NOMO-1 treated with dmso at 0.1 percent for 144 hours (cell line): ENCODE measurements around the gene SLC4A1.
"Not testable (repeated sequence)": the region's sequence is repeated elsewhere in the genome, so short reads cannot be mapped to it uniquely, and the experiment has no call there.

Experiments used
- DNase-seq: peaks from one replicate; lab custom pipeline; 2025; ENCODE audit not compliant: unreplicated experiment; lab: John Stamatoyannopoulos, UW

The SLC4A1 gene

DNA sequence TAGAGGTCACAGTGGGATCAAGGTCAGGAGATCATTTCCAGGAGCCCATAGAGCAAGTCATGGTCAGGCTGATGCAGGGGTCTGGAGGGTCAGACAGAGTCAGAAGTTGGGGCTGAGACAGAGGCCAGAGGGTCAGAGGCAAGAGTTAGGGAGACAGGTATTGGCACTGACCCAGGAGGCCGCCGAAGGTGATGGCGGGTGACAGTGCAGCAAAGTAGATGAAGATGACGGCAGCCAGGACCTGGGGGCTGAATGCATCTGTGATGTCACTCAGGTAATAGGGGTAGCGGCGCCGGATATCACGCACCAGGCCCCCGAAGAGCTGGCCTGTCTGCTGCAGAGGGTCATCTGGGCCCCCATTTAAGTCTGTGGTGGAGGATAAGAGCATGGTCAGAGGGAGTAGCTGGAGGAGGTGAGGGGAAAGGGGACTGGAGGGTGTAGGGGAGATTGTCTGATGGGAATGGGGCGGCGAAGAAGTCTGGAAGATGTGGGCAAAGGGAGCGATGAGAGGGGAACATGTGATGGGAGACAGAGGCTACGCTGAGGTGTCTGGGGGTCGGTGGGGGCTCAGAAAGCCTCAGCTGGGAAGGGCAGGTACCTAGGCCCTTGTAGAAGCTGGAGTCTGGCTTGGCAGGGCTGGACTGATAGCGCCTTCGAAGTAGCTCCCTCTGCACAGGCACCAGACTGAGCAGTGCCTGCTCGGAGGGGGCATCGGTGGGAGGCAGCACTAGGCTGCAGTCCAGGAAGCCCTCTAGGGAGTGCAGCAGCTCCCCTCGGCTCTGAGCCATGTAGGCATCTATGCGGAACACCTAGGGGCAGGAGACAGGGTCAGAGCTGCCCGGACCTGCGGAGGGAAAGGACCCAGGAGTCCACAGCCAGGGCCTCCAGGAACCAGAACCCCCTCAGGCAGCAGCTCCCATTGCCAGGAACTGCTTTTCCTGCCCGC lies 9.8 kb downstream of the SLC4A1 start:
- no peak for DNase-seq

- DNase-seq = no peak
Observed at GRCh38 chr17:44256671-44257070, 11.3 kb downstream of the SLC4A1 start.

DNA sequence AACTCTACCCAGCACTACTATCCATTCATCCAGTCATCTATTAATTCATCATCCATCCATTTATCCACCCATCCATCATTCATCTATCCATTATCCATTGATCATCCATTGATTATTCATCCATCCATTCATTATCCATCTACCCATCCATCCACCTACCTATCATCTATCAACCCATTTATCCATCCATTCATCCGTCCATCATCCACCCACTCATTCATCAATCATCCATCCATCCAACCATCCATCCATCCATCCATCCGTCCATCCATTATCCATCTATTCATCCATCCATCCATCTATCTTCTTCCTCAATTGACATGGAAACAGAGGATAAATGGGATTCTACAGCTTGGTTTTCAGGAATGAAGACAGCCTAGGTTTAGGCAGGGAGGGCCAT lies 12.0 kb downstream of the SLC4A1 start:
- DNase-seq = no peak

GRCh38 chr17:44254361-44255095 lies 13.4 kb downstream of the SLC4A1 start:
- DNase-seq = no peak

DNA sequence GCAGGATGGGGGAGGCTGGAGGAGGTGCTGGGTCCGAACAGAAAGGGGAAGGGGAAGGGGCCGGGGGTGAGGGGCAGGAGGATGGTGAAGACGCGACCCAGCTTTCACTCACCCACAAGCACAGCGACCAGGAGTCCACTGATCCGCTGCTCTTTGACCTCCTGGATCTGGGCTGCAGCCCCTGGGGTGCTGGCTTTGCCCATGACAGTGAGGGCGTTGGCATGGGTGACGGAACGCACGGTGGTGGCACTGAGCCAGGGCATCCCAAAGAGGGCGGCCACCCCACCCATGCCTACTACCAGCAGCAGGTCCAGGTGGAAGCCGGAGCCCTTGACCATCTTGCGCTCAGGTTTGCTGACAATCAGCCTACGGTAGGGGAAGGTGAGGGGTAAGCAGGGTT lies 14.9 kb downstream of the SLC4A1 start:
- no peak for DNase-seq

- no peak for DNase-seq
Observed at GRCh38 chr17:44251062-44251461, 16.9 kb downstream of the SLC4A1 start.

GRCh38 chr17:44249501-44250246 lies 18.3 kb downstream of the SLC4A1 start:
- DNase-seq = no peak

GRCh38 chr17:44247876-44248736 lies 19.8 kb downstream of the SLC4A1 start:
- DNase-seq = no peak

DNA sequence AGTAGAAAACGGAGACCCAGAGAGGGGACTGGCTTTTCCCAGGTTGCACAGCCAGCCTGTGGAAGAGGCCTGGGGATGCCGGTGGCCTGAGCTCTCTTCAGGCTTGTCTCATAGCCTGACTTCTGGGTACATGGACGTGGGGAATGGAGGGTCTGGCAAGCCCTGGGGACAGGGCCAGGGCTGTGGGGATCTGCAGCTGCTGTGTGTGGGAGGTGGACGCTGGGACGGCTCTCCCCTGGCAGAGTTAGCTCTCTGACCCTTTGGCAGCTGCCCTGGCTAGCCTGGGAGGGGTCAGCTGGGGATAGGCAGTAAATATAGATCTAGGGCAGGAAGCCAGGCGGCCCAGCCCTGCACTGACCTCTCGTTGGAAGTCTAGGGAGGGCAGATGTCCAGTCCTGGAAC lies 20.5 kb downstream of the SLC4A1 start:
- DNase-seq = no peak

DNA sequence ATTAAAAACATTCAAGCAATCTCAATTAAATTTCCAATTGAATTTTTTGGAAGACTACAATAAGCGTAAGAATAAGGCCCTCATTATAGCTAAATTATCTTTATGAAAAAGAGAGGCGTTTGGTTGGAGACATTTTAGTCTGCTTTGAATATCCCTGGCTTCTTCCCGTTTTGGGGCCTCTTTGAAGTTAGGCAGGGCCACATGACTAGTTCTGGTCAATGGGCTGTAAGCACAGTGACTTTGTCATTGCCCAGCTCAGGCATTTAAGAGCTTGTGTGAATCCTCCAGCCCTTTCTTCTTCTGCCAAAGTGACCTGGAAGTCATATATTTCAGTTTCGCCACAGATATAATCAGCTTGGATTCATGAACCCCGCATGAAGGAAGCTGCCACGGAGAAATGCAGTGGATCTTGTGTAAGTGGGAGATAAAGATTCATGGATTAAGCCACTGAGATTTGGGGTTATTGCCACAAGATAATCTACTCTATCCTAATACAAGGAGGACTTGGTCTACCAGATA lies 26.8 kb downstream of the SLC4A1 start:
- DNase-seq = peak; percentile 67

DNA sequence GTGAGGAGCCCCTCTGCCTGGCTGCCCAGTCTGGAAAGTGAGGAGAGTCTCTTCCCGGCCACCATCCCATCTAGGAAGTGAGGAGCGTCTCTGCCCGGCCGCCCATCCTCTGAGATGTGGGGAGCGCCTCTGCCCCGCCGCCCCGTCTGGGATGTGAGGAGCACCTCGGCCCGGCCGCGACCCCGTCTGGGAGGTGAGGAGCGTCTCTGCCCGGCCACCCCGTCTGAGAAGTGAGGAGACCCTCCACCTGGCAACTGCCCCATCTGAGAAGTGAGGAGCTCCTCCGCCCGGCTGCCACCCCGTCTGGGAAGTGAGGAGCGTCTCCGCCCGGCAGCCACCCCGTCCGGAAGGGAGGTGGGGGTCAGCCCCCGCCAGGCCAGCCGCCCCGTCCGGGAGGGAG lies 30.0 kb downstream of the SLC4A1 start:
- DNase-seq = not testable (repeated sequence)

DNA sequence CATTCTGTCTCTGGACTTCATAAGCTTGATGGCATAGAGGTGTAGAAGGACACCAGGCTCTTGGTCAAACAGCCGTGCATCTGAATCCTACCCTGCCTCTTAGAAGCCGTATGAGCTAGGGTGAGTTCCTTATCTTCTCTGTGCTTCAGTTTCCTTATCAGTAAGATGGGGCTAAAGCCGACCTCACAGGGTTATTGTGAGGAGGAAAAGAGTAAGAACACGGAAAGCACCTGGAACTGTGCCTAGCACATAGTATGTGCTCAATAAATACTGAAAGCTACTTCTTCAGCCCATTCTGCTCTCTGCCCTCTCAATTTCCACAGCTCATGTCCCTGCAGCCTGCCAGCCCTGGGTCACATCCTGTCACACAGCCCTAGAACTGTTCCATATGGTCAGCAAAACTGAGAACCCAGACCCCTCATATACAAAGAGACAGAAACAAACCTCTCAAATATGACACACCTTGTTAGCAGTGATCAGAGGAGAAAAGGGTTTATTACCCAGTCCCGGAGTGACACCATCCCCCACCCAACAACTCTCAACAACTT lies 31.4 kb downstream of the SLC4A1 start:
- DNase-seq = no peak

- DNase-seq = no peak
Observed at GRCh38 chr17:44235583-44235936, 32.4 kb downstream of the SLC4A1 start.

DNA sequence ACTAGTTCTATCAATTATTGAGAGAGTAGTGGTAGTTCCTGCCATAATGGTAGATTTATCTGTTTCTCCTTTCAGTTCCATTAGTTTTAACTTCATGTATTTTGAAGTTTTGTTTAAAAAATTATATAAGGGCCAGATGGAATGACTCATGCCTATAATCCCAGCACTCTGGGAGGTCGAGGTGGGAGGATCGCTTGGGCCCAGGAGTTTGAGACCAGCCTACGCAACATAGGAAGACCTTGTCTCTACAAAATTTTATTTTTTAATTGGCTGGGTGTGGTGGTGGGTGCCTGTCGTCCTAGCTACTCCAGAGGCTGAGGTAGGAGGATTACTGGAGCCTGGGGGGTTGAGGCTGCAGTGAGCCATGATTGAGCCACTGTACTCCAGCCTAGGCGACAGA lies 34.4 kb downstream of the SLC4A1 start:
- DNase-seq = no peak

DNA sequence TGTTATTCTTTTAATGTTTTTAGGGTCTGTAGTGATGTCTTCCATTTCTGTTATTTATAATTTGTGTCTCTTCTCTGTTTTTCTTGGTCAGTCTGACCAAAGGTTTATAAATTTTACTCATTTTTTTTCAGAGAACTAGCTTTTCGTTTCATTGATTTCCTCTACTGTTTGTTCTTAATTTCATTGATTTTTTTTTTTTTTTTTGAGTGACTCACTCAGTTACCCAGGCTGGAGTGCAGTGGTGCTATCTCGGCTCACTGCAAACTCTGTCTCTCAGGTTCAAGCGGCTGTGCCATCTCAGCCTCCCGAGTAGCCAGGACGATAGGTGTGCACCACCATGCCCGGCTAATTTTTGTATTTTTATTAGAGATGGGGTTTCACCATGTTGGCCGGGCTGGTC lies 35.9 kb downstream of the SLC4A1 start:
- DNase-seq = no peak

DNA sequence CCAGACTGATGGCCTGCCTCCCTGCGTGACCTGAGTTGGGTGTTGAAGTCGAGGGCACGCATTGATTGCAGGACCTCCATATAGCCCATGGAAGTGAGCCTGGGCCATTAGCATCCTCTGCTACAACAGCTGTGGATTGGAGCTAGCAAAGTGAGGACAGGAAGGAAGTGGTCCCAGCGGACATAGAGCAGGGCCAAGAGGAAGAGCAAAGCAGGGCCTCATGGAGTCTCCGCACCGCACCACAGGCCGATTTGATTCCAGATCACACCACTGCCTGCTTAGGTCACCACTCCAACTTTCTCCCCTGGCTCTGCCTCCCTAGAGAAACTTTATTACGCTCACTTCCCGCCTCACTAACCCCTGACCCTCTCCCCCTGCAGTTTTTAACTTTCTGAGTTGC lies 37.8 kb downstream of the SLC4A1 start:
- no peak for DNase-seq

DNA sequence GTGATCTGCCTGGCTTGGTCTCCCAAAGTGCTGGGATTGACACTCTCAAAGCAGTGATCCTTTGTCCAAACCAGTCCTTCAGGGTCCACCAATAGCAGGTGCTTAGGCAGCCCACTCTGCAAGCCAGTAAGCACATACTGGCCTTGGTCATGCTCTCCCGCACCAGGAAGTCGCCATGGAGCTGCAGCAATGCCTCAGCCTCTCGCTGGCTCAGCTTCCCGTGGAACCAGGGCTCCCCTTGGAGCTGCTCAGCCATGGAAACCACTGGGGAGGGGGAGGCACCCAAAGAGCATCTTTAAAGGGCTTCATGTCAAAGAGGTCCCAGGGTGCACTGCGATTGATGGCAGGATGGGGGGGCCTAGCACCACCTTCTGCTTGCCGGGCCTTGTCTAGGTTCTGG lies 38.8 kb downstream of the SLC4A1 start:
- no peak for DNase-seq

DNA sequence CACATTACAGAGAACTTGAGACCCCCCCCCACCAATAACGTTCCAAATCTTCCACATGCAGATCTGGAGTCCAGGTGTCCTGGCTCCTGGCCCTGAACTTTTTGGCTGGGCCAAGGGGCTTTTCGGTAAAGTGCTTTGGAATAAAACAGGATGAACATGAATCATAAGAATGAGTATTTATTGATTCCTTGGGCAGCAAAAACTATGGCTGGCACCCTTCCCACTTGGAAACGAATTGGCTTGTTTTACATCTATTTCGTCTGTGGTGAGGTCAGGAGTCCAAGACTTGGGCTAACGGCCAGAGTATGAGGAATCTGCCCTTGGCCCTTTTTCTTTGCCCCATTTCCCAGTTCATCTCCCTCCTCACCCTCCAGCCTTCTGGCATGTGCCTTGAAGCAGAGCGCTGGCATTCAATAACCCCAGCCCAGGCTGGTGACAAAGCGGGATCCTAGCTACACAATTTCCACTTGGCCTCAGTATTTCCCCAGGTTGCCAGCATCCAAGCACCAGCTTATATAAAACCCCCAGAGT lies 44.3 kb downstream of the SLC4A1 start:
- no peak for DNase-seq

DNA sequence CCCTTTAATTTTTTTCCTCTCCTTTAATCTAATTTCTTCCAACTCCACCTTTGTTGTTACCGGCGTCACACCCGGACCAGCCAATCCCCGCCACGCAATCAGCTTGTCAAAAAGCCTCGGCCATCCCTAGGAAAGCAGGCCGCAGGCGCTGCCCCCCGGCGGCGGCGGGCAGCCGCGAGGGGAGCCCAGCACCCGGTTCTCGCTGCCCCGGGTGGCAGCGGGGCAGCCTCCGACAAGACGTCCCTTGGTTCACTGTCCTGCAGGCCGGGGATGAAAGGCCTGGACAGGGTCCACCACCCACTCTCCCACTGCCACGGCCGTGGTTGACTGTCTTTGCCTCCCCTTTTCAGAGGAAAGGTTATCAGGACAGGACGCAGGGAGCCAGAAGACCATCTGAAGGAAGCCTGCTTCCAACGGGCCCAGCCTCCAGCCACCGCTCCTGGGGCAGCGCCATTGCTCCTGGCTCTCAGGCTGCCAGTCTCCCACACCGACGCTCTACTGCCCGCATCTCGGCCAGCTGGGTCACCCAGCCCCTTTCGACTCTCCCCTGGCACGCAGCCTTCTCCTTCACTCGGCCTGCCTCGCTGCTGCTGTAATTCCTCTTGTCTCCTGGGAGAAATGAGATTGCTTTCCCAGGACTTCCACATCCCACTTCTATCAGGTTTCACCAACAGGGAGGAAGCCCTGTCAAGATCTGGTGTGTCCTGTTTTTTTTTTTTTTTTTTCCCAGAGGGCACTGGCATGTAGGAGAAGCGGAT lies 45.6 kb downstream of the SLC4A1 start:
- DNase-seq = peak; percentile 53

- DNase-seq = no peak
Observed at GRCh38 chr17:44221862-44222111, 46.1 kb downstream of the SLC4A1 start.
